ENCODE measurements around the gene INS.

INS gene

GRCh38 chr11:2129308-2129698 lies 31.7 kb downstream of the INS start:
- Histone ChIP-seq H3K36me3 (ENCODE audit: insufficient read depth) (no peaks in the 10 kb centered on the region), H2AFZ (ENCODE audit: low read depth) (no peak overlapping the region), H4K20me1 (ENCODE audit: insufficient read depth) (no peaks in the 10 kb centered on the region), H3K9ac (no peak overlapping the region), H3K27ac (no peak overlapping the region), H3K4me1 (ENCODE audit: low read depth, poor library complexity, severe bottlenecking) (no peaks in the 10 kb centered on the region), H3K79me2 (ENCODE audit: insufficient read depth, low read depth) (no peaks in the 10 kb centered on the region), H3K27me3 (ENCODE audit: insufficient read depth, low read depth) (peaks cover 55% of the 10 kb centered on the region), H3K4me3 (IDR thresholded peaks at IDR 0.05; ENCODE audit: insufficient read depth, low read depth, low read length) (no peak overlapping the region), H3K4me2 (no peak overlapping the region)
- TF ChIP-seq CTCF (conservative IDR thresholded peaks at IDR 0.05; ENCODE audit: low read depth, low read length), result no peak

DNA sequence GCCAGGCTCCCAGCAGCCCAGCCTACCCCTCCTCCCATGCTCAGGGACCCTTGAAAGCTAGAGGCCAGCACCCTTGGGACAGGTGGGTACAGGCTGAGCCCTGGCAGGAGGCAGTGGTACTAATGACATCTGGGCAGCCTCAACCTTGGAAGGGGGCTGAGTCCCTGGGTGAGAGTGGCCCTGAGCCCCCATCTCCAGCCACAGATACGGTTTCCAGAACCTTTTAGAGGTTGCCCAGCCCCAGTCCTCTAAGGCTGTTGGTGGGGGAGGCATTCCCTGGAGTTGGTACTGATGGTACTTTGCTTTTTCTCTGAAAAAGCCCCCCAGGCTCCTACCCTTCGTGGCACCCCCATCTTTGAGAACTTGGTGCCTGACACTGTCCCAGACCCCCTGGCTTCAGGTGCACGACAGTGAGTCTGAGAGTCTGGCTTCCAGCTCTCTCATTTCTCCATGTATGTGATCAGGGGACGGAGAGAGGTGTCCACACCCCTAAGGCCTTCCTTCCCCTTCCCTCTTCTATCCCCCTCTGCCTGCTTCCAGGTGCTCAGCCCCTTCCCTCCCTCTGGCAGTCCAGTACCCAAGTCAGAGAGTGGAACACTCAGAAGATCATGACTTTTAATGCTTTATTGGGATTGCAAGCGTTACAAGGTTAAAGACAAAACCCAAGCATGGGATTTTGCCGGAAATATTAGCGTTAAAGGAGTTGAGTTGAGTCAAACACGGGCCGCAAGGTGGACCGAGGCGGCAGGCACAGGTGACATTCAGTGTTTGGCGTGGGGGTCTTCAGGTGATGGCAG lies 32.3 kb downstream of the INS start:
- TF ChIP-seq CTCF (conservative IDR thresholded peaks at IDR 0.05; ENCODE audit: low read depth, low read length), result no peak
- Histone ChIP-seq H3K79me2 (ENCODE audit: insufficient read depth, low read depth) (no peaks in the 10 kb centered on the region), H3K27ac (no peak overlapping the region), H3K27me3 (ENCODE audit: insufficient read depth, low read depth) (peaks cover 49% of the 10 kb centered on the region), H3K4me3 (IDR thresholded peaks at IDR 0.05; ENCODE audit: insufficient read depth, low read depth, low read length) (no peak overlapping the region), H2AFZ (ENCODE audit: low read depth) (no peak overlapping the region), H4K20me1 (ENCODE audit: insufficient read depth) (no peaks in the 10 kb centered on the region), H3K4me1 (ENCODE audit: low read depth, poor library complexity, severe bottlenecking) (no peaks in the 10 kb centered on the region), H3K9ac (no peak overlapping the region), H3K36me3 (ENCODE audit: insufficient read depth) (no peaks in the 10 kb centered on the region), H3K4me2 (no peak overlapping the region)

GRCh38 chr11:2128130-2128510 lies 32.9 kb downstream of the INS start:
- no peak overlapping the region for H3K4me3 ChIP-seq (IDR thresholded peaks at IDR 0.05; ENCODE audit: insufficient read depth, low read depth, low read length)
- no peak overlapping the region for H2AFZ ChIP-seq (ENCODE audit: low read depth)
- peaks cover 43% of the 10 kb centered on the region for H3K27me3 ChIP-seq (ENCODE audit: insufficient read depth, low read depth)
- H3K4me1 ChIP-seq (ENCODE audit: low read depth, poor library complexity, severe bottlenecking), result no peaks in the 10 kb centered on the region
- H4K20me1 ChIP-seq (ENCODE audit: insufficient read depth), result no peaks in the 10 kb centered on the region
- H3K36me3 ChIP-seq (ENCODE audit: insufficient read depth), result no peaks in the 10 kb centered on the region
- H3K4me2 ChIP-seq, result no peak overlapping the region
- no peak overlapping the region for H3K9ac ChIP-seq
- H3K79me2 ChIP-seq (ENCODE audit: insufficient read depth, low read depth), result no peaks in the 10 kb centered on the region
- no peak for TF ChIP-seq CTCF (conservative IDR thresholded peaks at IDR 0.05; ENCODE audit: low read depth, low read length)
- no peak overlapping the region for H3K27ac ChIP-seq

DNA sequence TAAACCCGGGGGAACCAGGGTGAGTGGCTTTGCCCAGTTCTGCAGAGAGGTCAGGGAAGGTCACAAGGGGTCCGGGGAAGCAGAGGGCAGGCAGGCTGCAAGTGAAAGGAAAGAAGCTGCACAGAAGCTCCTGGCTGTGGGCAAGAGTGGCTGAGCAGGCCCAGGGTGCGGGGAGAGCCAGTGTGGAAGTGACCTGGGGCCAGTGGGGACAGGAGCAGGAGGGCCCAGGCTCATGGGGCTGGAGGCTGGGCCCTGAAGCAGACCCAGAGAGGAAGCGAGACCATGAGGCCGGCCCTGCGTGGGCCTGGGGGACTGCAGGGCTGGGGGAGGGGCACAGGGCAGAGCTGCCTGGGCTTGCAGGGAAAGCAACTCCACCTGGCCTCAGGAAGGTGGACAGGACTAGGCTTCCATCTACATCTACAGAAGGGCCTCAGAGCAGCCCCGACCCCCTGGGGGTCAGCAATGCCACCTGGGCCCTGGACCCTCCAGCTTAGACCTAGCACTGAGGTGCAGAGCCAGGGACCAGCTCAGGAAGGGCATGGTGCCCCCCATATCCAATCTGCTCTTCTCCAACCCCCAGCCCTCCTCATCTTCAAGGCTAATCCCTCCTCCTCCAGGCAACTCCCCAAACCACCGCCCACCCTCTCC lies 33.4 kb downstream of the INS start:
- no peak overlapping the region for H2AFZ ChIP-seq (ENCODE audit: low read depth)
- H3K79me2 ChIP-seq (ENCODE audit: insufficient read depth, low read depth), result no peaks in the 10 kb centered on the region
- no peak overlapping the region for H3K27ac ChIP-seq
- H3K4me3 ChIP-seq (IDR thresholded peaks at IDR 0.05; ENCODE audit: insufficient read depth, low read depth, low read length), result no peak overlapping the region
- peaks cover 40% of the 10 kb centered on the region for H3K27me3 ChIP-seq (ENCODE audit: insufficient read depth, low read depth)
- no peak overlapping the region for H3K4me2 ChIP-seq
- H3K36me3 ChIP-seq (ENCODE audit: insufficient read depth), result no peaks in the 10 kb centered on the region
- H3K4me1 ChIP-seq (ENCODE audit: low read depth, poor library complexity, severe bottlenecking), result no peaks in the 10 kb centered on the region
- no peaks in the 10 kb centered on the region for H4K20me1 ChIP-seq (ENCODE audit: insufficient read depth)
- H3K9ac ChIP-seq, result no peak overlapping the region
- no peak for TF ChIP-seq CTCF (conservative IDR thresholded peaks at IDR 0.05; ENCODE audit: low read depth, low read length)

Data from KMS-11 (cell line).